ENCODE measurements around the gene INPP4B.
A peak's percentile ranks its signal among the peaks of the same experiment; 100 is the strongest.

Gene INPP4B

DNA sequence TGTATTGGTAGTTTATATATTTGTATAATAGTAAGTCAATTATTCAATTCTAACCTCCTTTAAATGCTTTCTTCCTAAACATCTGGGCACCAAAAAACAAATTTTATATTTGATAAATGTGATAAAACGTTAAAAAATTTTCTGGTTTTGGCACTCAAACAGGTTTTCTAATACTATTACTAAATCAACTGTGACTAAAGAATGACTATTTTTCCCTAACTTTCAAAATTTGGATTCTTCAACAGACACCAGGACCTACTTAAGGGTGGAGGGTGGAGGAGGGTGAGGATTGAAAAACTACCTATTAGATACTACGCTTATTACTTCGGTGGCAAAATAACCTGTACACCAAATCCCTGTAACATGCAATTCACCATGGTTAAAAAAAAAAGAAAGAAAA is 654.2 kb downstream of the INPP4B start:
- no peak for DNase-seq (ENCODE audit: low spot score)
- TF ChIP-seq, protein P1, sequence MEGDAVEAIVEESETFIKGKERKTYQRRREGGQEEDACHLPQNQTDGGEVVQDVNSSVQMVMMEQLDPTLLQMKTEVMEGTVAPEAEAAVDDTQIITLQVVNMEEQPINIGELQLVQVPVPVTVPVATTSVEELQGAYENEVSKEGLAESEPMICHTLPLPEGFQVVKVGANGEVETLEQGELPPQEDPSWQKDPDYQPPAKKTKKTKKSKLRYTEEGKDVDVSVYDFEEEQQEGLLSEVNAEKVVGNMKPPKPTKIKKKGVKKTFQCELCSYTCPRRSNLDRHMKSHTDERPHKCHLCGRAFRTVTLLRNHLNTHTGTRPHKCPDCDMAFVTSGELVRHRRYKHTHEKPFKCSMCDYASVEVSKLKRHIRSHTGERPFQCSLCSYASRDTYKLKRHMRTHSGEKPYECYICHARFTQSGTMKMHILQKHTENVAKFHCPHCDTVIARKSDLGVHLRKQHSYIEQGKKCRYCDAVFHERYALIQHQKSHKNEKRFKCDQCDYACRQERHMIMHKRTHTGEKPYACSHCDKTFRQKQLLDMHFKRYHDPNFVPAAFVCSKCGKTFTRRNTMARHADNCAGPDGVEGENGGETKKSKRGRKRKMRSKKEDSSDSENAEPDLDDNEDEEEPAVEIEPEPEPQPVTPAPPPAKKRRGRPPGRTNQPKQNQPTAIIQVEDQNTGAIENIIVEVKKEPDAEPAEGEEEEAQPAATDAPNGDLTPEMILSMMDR (IDR thresholded peaks at IDR 0.05) = no peak

DNA sequence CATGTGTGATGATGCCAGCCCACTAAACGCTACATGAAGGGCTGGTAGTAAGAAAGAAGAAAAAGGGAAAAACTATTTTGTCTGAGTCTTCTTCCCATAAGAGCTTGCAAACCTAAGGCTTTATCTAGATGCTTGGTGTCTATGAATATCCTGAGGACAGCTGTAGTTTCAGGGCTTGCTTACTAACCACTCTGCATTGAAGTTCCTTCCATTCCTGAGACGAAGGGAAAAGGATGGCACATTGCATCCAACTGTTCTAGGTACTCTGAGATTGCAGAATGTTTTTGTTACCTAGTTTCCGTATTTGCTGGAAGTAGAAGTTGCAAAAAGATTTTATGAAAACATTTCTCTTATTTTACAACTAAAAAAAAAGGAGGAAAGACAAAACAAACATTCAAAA is 665.1 kb downstream of the INPP4B start:
- no peak overlapping the region for H3K27ac ChIP-seq
- TF ChIP-seq, protein P1 (IDR thresholded peaks at IDR 0.05) = no peak
- DNase-seq (ENCODE audit: low spot score) = no peak

More for the DNA sequence above, 654.2 kb downstream of the INPP4B start:
- Histone ChIP-seq H3K4me3 (no peak overlapping the region), H3K27ac (no peak overlapping the region)

DNA sequence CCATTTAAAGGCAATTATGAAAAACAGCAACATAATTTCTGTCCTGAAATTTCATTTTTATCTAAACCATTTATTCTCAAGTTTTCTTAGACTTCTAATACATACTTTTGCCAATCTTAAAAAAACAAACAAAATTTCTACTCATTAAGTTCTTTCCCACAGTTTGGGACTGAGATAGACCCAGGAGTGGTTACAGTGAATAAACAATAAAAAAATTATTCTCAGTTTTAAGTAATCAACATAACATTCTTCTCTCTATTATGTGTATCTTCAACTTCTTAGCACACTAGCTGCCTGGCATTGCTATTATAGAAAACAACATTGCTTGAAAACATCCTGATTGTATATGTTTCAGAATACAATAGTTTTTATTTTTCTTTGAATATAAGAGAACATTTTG is 676.9 kb downstream of the INPP4B start:
- no peak for DNase-seq (ENCODE audit: low spot score)
- no peak overlapping the region for H3K4me3 ChIP-seq
- TF ChIP-seq, protein P1 (IDR thresholded peaks at IDR 0.05) = no peak
- no peak overlapping the region for H3K27ac ChIP-seq

More for the DNA sequence above, 665.1 kb downstream of the INPP4B start:
- no peak overlapping the region for H3K4me3 ChIP-seq

DNA sequence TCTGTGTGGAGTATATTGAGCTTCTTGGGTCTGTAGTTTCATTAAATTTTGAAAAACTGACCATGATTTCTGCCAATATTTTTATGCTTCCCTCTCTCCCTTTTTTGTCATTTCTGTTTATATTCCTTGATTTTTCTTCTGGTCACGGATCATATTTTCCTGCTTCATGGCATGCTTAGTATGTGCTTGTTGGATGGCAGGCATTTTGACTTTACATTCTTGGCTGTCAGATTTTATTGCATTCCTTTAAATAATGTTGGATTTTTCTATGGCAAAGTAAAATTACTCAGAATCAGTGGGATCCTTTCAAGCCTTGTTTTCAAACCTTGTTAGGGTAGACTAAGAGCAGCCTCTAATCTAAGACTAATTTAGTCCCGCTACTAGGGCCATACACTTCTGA is 677.9 kb downstream of the INPP4B start:
- Histone ChIP-seq H3K27ac (peak overlapping the region in 1 of 2 donors; percentile 26), H3K4me3 (no peak overlapping the region)
- DNase-seq (ENCODE audit: low spot score) = no peak
- TF ChIP-seq, protein P1 (IDR thresholded peaks at IDR 0.05) = no peak

DNA sequence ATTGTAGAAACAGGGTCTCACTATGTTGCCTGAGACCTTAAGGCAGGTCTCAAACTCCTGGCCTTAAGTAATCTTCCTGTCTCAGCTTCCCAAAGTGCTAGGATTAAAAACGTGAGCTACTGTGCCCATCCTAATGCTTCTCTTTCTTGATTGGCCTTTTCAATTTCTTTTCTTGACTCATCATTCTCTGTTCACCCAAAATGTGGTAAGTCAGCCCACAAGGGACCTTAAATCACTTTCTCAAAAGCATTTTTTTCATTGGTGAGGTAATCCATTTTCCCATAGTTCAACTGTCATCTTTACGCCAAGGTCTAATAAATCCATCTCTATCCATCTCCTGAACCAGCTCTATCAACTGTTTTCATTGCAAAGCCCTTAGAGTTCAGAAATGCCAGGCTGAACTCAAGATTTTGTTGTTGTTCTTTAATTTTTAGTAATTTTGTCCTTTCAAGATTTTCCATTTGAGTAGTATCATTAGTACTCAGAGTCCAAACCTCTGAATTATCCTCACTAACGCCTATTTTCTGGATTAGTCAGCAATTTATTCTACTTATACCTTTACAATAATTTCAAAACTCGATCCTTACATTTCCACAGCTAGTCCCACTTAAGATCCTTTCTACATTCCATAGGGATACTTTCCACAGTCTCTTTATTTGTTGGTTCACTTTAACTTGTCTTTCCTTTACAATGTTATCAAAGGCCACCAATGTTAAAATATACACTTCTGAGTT is 681.2 kb downstream of the INPP4B start:
- no peak overlapping the region for H3K27ac ChIP-seq
- TF ChIP-seq, protein P1 (IDR thresholded peaks at IDR 0.05) = no peak
- DNase-seq (ENCODE audit: low spot score) = no peak
- H3K4me3 ChIP-seq = no peak overlapping the region

DNA sequence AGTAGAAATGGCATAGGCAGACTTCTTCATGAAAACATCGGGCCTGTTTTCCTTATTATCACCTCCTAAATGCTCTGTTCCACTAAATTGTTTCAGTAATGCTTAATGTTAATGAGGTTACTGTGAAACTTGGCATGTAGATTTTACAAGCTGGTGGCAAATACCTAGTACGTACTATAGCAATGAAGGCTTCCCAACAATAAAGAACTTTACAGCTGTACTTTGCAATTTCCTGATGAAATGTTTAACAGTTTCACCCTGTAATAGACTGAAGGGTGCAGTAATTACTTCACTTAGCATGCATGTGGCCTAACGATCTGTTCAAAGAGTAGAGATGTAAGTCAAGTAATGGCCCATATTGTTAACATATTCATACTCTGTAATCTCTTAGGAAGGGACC is 685.0 kb downstream of the INPP4B start:
- DNase-seq (ENCODE audit: low spot score) = no peak
- Histone ChIP-seq H3K4me3 (no peak overlapping the region), H3K27ac (no peak overlapping the region)
- TF ChIP-seq, protein P1 (IDR thresholded peaks at IDR 0.05) = no peak

DNA sequence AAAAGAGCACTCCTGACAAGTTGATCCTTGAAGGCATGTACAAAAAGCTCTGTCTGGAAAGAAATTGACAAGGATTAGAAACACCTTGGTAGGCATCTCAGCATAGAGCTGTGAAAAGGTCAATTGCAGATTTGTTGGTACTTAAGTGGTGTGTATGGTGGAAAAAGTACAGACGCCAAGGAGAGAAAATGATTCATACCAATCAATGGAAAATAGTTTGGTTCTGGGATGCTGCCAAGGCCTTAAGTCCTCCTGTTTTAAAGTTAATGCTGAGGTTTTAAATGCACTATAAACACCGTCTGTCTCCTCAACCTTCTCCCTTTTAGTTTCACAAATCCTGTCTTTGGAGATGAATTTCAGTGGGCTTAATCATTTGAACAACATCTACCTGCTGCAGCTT is 685.6 kb downstream of the INPP4B start:
- Histone ChIP-seq H3K27ac (no peak overlapping the region), H3K4me3 (no peak overlapping the region)
- DNase-seq (ENCODE audit: low spot score) = no peak
- TF ChIP-seq, protein P1 (IDR thresholded peaks at IDR 0.05) = no peak

Data from coronary artery (tissue), 2 donors.